Epithelial cell of esophagus (primary cell): ENCODE results near the gene PYGO2.

Experiments used
- DNase-seq: peaks from one replicate; pipeline ENCODE4 v3.0.0; 2010; ENCODE audit warnings: low read depth
- H3K4me3 ChIP-seq: 2 replicates; pipeline ENCODE4 v1.5.1; 2011; ENCODE audit warnings: mild to moderate bottlenecking, low read length, control low read depth
- CTCF ChIP-seq: IDR thresholded peaks from 2 replicates; pipeline ENCODE4 v1.5.1; 2011; ENCODE audit warnings: low read depth, mild to moderate bottlenecking, low read length, control low read depth, inconsistent platforms; ENCODE audit not compliant: insufficient read depth; ENCODE audit errors: missing control alignments

Gene PYGO2

GRCh38 chr1:155007251-155007828 lies 45.8 kb upstream of the PYGO2 start:
- peak overlapping the region; percentile 64 for H3K4me3 ChIP-seq
- no peak for TF ChIP-seq CTCF
- DNase-seq = no peak

- DNase-seq = no peak
- TF ChIP-seq CTCF = no peak
- H3K4me3 ChIP-seq = peak overlapping the region; percentile 64
These were observed 45.1 kb upstream of the PYGO2 start for GRCh38 chr1:155006601-155007101.

DNA sequence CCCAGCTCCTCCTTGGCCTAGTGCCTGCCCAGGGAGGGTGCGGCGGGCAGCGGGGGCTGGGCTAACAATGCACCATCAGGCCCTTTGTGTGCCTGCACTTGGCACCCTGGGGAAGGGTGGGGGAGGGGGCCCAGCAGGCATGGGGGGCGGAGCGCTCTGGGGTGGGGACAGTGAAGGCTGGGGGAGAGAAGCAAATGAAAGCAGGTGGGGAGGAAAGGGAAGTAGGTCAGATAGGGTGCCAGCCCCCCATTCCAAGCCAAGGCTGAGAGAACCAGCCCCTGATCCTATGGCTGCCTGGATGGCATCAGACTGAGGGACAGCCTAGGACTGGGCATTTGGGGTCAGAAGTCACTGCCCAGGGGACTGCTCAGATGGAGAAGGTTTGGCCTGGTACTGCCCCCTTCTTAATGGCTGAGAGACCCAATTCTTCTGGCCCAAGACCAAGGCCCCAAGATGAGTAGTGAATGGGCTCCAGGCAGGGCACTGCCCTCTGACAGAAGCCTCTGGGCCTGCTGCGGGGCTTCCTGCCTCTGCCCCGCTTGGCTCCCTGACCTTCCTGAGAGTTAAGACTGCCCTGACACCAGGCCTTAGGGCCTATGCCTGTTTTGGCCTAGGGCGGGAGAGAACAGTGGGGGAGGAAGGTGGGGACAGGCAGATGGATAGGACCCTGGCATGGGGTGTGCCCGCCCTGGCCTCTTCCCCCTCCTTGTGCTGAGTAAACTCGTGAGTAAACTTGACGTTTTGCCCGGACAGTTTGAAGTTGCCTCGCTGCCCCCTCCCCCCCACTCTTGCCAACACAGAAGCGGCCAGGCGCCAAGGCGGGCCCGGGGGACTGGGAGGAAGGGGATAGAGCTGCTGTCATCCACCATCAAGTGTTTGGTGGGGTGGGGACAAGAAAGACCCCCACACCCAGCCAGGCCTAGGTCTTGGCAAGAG lies 43.8 kb upstream of the PYGO2 start:
- H3K4me3 ChIP-seq = peak overlapping the region; percentile 89
- peak; percentile 63 for DNase-seq
- TF ChIP-seq CTCF = no peak

DNA sequence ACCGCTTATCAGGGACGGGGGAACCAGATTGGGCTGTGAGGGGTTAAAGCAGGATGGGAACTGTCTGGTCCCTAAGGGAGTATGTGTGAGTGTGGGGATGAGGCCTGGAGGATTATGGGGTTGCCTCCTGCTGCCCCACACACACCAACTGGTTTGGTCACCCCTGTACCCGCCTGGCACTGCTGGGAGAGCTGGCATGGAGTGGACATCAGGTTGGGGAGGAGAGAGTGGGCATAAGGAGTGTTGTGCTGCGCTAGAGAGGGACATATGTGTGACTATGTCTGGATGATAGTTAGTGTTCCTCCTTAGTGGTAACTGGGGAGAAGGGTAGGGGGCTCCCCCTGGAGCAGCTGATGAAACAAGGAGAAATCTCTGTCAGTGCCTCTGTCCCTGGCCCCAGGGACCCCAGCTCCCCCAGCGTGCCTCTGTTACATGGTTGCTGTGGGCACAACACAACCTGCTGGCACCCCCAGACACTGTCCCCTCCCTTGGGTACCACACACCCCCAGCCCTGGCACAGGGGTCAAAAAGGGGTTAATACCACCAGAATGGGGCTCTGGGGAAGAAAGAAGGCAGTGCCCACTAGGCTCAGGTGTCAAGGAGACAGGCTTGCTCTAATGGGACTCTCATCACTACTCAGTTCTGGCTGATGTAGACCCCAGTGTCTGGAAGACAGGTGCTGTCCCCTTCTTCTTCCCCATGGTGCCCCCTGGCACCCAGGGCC lies 42.9 kb upstream of the PYGO2 start:
- DNase-seq = no peak
- no peak for TF ChIP-seq CTCF
- peak overlapping the region; percentile 89 for H3K4me3 ChIP-seq

- no peak for TF ChIP-seq CTCF
- peak overlapping the region; percentile 89 for H3K4me3 ChIP-seq
- no peak for DNase-seq
These were observed 42.3 kb upstream of the PYGO2 start for GRCh38 chr1:155003766-155004351.

DNA sequence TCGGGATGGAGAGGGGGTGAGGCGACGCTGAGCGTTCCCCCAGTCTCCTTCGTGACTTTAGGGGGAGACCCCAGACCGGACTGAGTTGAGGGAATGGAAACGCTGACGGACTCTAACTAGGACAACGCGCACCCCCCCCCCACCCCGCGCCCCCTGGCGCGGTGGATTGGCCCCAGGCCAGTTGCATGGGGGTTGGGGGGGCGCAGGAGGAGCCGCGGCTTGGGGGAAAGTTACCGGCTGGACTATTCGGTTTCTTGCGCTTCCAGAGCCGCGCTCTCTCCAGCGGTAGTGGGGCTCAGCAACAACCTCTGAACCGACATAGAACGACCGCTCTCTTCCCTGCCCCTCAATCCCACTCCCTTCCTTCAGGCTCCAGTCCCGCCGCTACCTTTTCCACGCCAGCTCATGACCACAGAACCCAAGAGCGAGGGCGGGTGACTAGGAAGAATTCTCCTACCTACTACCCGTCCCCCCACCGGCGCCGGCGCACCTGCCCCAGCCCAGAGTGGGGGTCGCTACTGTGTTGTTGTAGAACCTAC lies 41.7 kb upstream of the PYGO2 start:
- peak; percentile 48 for DNase-seq
- TF ChIP-seq CTCF = no peak
- peak overlapping the region; percentile 89 for H3K4me3 ChIP-seq
